GM18867 (cell line): ENCODE measurements around the gene RELN.

Experiments
- ATAC-seq: cut with Tn5 transposase; IDR thresholded peaks from one replicate; pipeline ENCODE4 v1.9.1; 2021; ENCODE audit warnings: mild to moderate bottlenecking, moderate library complexity; ENCODE audit not compliant: unreplicated experiment

Gene RELN

DNA sequence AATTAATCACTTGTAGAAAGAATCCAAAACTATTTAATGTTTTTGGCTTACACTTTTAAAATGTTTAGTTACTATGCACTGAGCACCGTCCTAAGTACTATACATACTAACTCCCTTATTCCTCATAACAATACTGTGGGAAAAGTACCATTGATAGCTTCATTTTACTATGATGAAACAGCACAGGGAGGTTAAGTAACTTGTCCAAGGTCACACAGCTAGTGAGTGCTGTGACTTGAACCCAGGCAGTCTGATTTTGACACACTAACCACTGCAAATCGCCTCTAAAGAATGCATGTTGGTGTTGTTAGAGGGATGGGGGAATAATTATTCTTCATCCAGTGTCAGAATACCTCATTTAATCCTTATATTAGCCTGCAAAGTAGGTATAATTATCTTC lies 1.9 kb upstream of the RELN start:
- ATAC-seq, result no peak

- no peak for ATAC-seq
Observed at GRCh38 chr7:103990991-103991390, 1.5 kb upstream of the RELN start.

DNA sequence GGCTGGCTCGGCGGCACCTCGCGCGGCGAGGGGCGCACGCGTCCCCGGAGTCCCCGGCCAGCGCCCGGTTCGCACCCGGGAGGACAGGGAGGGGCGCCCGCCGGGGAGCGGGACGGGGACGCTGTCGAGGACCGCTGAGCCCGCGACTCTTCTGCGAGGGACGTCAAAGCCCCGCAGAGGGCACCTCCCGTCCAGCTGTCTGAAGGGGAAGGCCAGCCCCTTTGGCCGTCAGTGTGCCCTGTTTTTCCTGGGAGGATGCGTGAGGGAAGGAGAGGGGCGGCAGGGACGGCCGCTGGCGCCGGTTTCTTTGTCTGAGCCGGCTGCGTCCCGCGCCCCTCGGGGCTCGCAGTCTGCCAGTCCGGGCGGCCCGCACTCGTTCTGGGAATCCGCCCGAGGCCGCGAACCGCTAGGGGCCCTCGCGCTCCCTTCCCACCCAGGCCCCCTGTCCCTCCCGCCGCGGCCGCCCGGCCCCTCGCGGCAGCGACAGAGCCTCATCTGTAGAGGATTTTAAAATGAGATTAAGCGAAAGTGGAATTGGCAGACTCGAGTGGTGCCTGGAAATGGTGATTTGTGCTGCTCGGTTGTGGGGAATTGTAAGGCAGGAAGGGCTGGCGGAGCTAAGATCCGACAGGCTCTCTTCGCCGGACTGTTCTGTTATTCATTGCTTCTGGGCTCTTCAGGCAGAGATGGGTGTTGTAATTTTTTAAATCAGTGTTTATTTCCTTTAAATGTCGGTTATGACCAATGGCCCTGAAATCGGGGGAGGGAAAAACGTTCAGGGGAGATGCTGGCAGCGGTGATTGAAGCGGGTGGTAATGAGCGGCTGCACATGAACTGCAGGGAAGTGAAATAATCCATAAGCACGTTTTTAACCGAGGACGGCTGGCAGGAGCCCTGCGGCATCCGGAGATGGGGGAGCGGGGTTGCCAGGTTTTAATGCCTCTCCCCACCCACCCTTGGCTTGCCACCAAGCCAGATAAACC lies 618 bp upstream of the RELN start:
- no peak for ATAC-seq

GRCh38 chr7:103988468-103989199 lies 824 bp downstream of the RELN start:
- ATAC-seq, result no peak

DNA sequence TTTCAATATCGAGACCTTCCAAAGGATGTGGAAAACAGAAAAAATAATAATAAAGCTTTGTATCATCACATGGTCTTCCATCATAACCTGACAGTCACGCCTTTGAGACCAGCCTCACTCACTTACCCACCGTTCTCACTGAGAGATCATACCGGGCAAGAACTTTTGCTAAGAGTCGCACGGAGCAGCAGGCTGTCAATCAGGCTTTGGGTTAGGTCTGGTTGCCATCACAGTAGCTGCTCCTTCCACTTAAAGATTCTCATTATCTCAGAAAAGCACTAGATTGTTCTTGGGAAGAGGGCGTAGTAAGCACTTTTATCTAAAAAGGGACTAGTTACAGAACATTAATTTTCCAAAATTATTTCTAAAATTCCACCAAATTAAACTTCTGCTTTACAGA lies 2.0 kb downstream of the RELN start:
- ATAC-seq, result no peak

GRCh38 chr7:103985565-103986126 lies 3.8 kb downstream of the RELN start:
- no peak for ATAC-seq

DNA sequence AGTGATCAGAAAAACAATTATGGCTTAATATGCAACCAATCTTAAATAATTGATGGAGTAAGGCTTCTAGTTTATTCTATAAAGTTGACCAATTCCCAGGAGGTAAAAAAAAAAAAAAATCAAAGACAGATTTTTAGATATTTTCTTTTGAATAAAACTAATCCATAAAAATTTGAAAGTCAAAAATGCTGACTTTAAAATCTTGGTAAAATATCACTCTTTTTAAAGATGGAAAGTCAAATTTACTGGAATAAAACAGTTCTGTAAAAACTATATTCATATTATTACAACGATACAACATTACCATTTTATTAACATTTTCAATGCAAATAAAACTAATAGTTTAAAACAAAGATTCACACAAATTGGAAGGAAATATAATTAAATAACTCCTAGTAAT lies 5.4 kb downstream of the RELN start:
- ATAC-seq, result no peak

GRCh38 chr7:103983201-103983977 lies 6.1 kb downstream of the RELN start:
- ATAC-seq, result no peak

DNA sequence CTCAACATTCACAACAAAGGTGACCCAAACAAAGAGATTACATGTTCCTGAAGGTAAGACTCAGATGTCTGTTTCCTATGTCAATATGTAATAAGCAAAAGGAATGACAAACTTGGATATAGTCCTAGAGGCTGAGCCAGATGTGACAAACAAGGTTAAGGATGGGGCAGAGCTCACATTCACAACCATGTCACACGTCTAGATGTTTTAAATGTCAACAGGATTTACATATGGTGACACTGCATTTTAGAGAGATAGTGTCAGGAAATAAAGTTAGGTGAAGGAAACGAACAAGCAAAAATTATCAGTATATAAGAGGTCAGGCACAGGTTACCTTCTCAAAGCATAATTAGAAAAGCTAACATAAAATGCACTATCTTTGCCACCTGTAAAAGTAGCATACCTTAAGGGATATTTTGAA lies 8.4 kb downstream of the RELN start:
- ATAC-seq, result no peak

GRCh38 chr7:103972779-103973434 lies 16.6 kb downstream of the RELN start:
- ATAC-seq, result no peak

DNA sequence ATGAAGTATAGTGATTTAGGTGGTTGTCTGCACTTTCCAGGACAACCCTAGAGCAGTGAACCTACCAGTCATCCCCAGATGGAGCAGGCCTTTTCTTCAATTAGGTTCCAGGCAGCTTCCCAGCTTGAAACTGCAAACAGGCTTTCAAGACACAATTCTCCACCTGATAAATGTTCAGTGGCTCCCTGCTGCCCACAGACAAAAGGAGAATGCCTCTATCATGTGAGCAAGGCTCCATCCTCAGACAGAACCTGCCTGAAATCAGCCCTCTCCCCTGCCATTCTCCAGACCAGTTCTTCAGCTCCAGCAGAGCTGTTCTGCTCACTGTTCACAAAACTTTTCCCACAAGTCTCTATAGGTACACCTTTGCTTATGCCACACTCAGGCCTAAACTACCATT lies 22.1 kb downstream of the RELN start:
- ATAC-seq, result no peak

- ATAC-seq, result no peak
Observed at GRCh38 chr7:103966593-103967277, 22.7 kb downstream of the RELN start.

DNA sequence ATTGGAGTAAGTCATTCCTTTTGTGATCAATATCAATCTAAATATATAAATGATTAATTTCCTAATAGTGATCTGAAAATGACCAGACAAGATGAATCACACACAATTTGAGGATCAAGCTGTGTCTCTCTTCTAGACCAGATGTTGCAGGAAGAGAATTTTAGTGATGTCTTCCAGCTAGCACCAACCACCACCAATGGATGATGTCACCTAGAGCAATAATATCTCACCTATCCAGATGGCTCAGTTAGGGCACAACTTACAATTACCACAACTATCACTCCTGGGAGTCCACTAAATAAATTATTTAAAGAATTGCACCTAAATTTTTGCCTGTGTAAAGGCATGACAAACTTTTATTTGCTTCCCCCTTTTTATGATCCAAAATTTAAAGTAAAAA lies 25.2 kb downstream of the RELN start:
- ATAC-seq, result no peak

- no peak for ATAC-seq
Observed at GRCh38 chr7:103962070-103962469, 27.4 kb downstream of the RELN start.

- ATAC-seq, result no peak
Observed at GRCh38 chr7:103958284-103958818, 31.1 kb downstream of the RELN start.

GRCh38 chr7:103955985-103956384 lies 33.5 kb downstream of the RELN start:
- ATAC-seq, result no peak

DNA sequence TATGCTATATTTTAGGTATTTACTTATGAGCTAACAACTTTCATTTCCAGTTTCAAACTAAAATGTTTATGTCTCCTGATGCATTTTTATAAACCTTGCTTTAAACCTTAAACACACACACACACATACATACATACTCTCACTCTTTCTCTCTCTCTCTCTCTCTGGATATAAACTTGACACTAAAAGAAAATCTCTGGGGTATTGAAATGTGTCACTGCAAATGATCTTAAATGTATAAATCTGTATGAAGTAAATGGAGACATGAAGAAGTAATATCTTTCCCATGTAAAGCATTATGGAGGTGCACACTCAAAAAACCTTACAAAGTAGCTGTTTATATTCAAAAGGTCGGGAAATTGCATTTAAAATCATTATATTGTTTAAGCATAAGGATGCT lies 37.0 kb downstream of the RELN start:
- no peak for ATAC-seq

DNA sequence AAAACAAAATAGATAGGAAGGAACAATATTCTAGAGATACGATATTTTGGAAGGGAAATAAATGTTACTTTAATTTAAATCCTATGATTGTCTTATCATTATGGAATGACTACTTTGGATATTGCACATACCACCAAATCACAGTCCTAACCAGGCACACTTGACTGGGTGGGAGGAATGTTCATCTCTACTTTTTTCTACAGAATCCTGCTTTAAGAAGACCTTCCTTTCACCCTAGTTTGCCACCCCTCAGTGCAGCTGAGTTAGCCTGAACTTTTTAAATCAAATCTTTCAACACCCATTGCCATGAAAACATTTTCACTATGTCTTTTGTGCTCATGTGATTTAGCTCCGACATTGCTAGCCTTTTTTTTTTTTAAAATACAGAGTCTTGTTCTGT lies 38.1 kb downstream of the RELN start:
- no peak for ATAC-seq

DNA sequence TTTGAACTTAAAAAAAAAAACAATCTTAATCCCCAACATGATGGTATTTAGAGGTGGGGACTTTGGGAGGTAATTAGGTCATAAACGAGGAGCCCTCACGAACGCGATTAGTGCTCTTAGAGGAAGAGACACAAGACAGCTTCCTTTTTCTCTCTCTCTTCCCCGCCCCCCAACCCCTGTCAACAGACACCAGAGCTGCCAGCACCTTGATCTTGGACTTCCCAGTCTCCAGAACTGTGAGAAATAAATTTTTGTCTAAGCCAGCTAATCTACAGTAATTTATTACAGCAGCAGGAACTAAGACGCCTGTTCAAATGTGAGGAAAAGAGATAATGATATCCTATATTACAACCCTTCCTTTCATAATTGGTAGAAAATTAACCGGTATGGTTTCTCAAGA lies 40.1 kb downstream of the RELN start:
- ATAC-seq, result no peak
